Mucosa of rectum (tissue), 2 donors: ENCODE results near the gene DCAF17.

Experiments used
- H3K27ac ChIP-seq, 2 donors: one replicate each; pipeline ENCODE4 v1.7.0; 2013; ENCODE audit warnings: inconsistent platforms in 2 of 2, low read depth in 2 of 2, low read length in 2 of 2
- H3K27me3 ChIP-seq, 2 donors: one replicate each; pipeline ENCODE4 v1.7.0; 2013; ENCODE audit warnings: low read length in 2 of 2; ENCODE audit not compliant: control insufficient read depth in 2 of 2, insufficient read depth in 2 of 2
- H3K36me3 ChIP-seq, 2 donors: one replicate each; pipeline ENCODE4 v1.7.0; 2013; ENCODE audit warnings: low read length in 2 of 2; ENCODE audit not compliant: control insufficient read depth in 2 of 2, insufficient read depth in 2 of 2
- H3K4me1 ChIP-seq, 2 donors: one replicate each; pipeline ENCODE4 v1.7.0; 2013; ENCODE audit warnings: low read length in 2 of 2, mild to moderate bottlenecking in 1 of 2; ENCODE audit not compliant: control insufficient read depth in 2 of 2, insufficient read depth in 2 of 2
- H3K4me3 ChIP-seq, 2 donors: one replicate each; pipeline ENCODE4 v1.7.0; 2013; ENCODE audit warnings: low read length in 2 of 2
- H3K9ac ChIP-seq, 2 donors: one replicate each; pipeline ENCODE4 v1.7.0; 2013; ENCODE audit warnings: low read length in 2 of 2, low read depth in 1 of 2, mild to moderate bottlenecking in 1 of 2
- H3K9me3 ChIP-seq, 2 donors: one replicate each; pipeline ENCODE4 v1.7.0; 2013; ENCODE audit warnings: low read length in 2 of 2; ENCODE audit not compliant: control insufficient read depth in 2 of 2
- donor health status: healthy.
- donor health status: Normal muscosa, but diverticular disease.

The DCAF17 gene

GRCh38 chr2:171434013-171434989 is at the start of gene DCAF17:
Gene DCAF17 (plus strand): TSS chr2:171434226. CDS start chr2:171434578, 352 bp downstream.
- Histone ChIP-seq H3K9ac (peak within 1 kb of the TSS; percentile 89 to 96), H3K4me1 (peaks cover 16 to 17% of the 10 kb centered on the region in 2 donors), H3K27me3 (no peaks in the 10 kb centered on the region), H3K27ac (peak within 1 kb of the TSS; percentile 98 to 99), H3K36me3 (peaks cover 9 to 11% of the 10 kb centered on the region in 2 donors), H3K9me3 (no peaks in the 10 kb centered on the region), H3K4me3 (peak within 1 kb of the TSS; percentile 91 to 94)

GRCh38 chr2:171386627-171387026 is 47.4 kb upstream of the DCAF17 start:
- H3K4me3 ChIP-seq, result no peak overlapping the region
- peaks cover 0 to 3% of the 10 kb centered on the region in 2 donors for H3K4me1 ChIP-seq
- H3K36me3 ChIP-seq, result no peaks in the 10 kb centered on the region
- H3K9ac ChIP-seq, result no peak overlapping the region
- H3K27me3 ChIP-seq, result no peaks in the 10 kb centered on the region
- H3K27ac ChIP-seq, result no peak overlapping the region
- no peaks in the 10 kb centered on the region for H3K9me3 ChIP-seq

GRCh38 chr2:171387052-171387451 is 47.0 kb upstream of the DCAF17 start:
- Histone ChIP-seq H3K27me3 (no peaks in the 10 kb centered on the region), H3K4me3 (no peak overlapping the region), H3K9ac (no peak overlapping the region), H3K36me3 (no peaks in the 10 kb centered on the region), H3K4me1 (peaks cover 0 to 3% of the 10 kb centered on the region in 2 donors), H3K27ac (no peak overlapping the region), H3K9me3 (no peaks in the 10 kb centered on the region)

- Histone ChIP-seq H3K9me3 (no peaks in the 10 kb centered on the region), H3K27me3 (no peaks in the 10 kb centered on the region), H3K27ac (no peak overlapping the region), H3K4me1 (no peaks in the 10 kb centered on the region), H3K4me3 (no peak overlapping the region), H3K9ac (no peak overlapping the region), H3K36me3 (no peaks in the 10 kb centered on the region)
These were observed 44.7 kb upstream of the DCAF17 start for GRCh38 chr2:171389325-171389724.

GRCh38 chr2:171389780-171390179 is 44.2 kb upstream of the DCAF17 start:
- no peaks in the 10 kb centered on the region for H3K4me1 ChIP-seq
- no peaks in the 10 kb centered on the region for H3K9me3 ChIP-seq
- H3K27me3 ChIP-seq, result no peaks in the 10 kb centered on the region
- no peaks in the 10 kb centered on the region for H3K36me3 ChIP-seq
- H3K27ac ChIP-seq, result no peak overlapping the region
- no peak overlapping the region for H3K9ac ChIP-seq
- no peak overlapping the region for H3K4me3 ChIP-seq

- no peak overlapping the region for H3K9ac ChIP-seq
- no peaks in the 10 kb centered on the region for H3K9me3 ChIP-seq
- no peak overlapping the region for H3K27ac ChIP-seq
- H3K4me3 ChIP-seq, result no peak overlapping the region
- no peaks in the 10 kb centered on the region for H3K27me3 ChIP-seq
- no peaks in the 10 kb centered on the region for H3K4me1 ChIP-seq
- no peaks in the 10 kb centered on the region for H3K36me3 ChIP-seq
These were observed 43.0 kb upstream of the DCAF17 start for GRCh38 chr2:171390941-171391516.

- Histone ChIP-seq H3K9ac (no peak overlapping the region), H3K36me3 (no peaks in the 10 kb centered on the region), H3K4me1 (no peaks in the 10 kb centered on the region), H3K9me3 (no peaks in the 10 kb centered on the region), H3K27me3 (no peaks in the 10 kb centered on the region), H3K4me3 (no peak overlapping the region), H3K27ac (no peak overlapping the region)
These were observed 42.5 kb upstream of the DCAF17 start for GRCh38 chr2:171391532-171391931.

- H3K36me3 ChIP-seq, result no peaks in the 10 kb centered on the region
- H3K9ac ChIP-seq, result no peak overlapping the region
- no peaks in the 10 kb centered on the region for H3K27me3 ChIP-seq
- H3K9me3 ChIP-seq, result no peaks in the 10 kb centered on the region
- no peaks in the 10 kb centered on the region for H3K4me1 ChIP-seq
- no peak overlapping the region for H3K4me3 ChIP-seq
- H3K27ac ChIP-seq, result no peak overlapping the region
These were observed 40.5 kb upstream of the DCAF17 start for GRCh38 chr2:171393487-171393886.

GRCh38 chr2:171394164-171394740 is 39.8 kb upstream of the DCAF17 start:
- no peak overlapping the region for H3K4me3 ChIP-seq
- no peak overlapping the region for H3K9ac ChIP-seq
- H3K4me1 ChIP-seq, result no peaks in the 10 kb centered on the region
- no peaks in the 10 kb centered on the region for H3K9me3 ChIP-seq
- H3K36me3 ChIP-seq, result no peaks in the 10 kb centered on the region
- no peak overlapping the region for H3K27ac ChIP-seq
- no peaks in the 10 kb centered on the region for H3K27me3 ChIP-seq

- H3K36me3 ChIP-seq, result no peaks in the 10 kb centered on the region
- no peaks in the 10 kb centered on the region for H3K9me3 ChIP-seq
- no peaks in the 10 kb centered on the region for H3K4me1 ChIP-seq
- no peak overlapping the region for H3K9ac ChIP-seq
- no peak overlapping the region for H3K4me3 ChIP-seq
- no peaks in the 10 kb centered on the region for H3K27me3 ChIP-seq
- H3K27ac ChIP-seq, result no peak overlapping the region
These were observed 34.7 kb upstream of the DCAF17 start for GRCh38 chr2:171399292-171399691.
